Heart left ventricle (tissue), 13 donors: ENCODE results near the gene ANHX.

Experiments
- CTCF ChIP-seq, 12 donors: fragments of 200-600 bp; sonication (generic) in 4 of 12; IDR thresholded peaks; one replicate each; pipeline versions ENCODE4 v1.5.0 to v1.8.0; 2018 to 2022; ENCODE audit warnings: antibody characterized with exemption in 12 of 12, mild to moderate bottlenecking in 5 of 12
- POLR2A ChIP-seq, 2 donors: fragments of 450-650 bp; IDR thresholded peaks; one replicate each; pipeline ENCODE4 v1.6.1; 2017; ENCODE audit warnings: antibody characterized with exemption in 2 of 2, mild to moderate bottlenecking in 2 of 2, moderate library complexity in 2 of 2
- donor health status: ischemic (EF 13 %, LVEDD 7.1; RV severe dilation, severe dysfunction).
- donor health status: DM: no; HTN: yes; CAD: no.
- donor health status: DM: no; HTN: no; CAD: no.
- donor health status: ischemic (EF 25% LVEDD 6.9; RV normal size, moderate dysfunction).
- donor health status: ischemic (EF 25% LVEDD 5.7; RV mildly dilated, moderate dysfunction).
- donor health status: ischemic (EF 35%, LVEDD 5.7; RV mildly dilated, moderate dysfunction).
- donor health status: nonischemic (EF 11% LVEDD 7.7; RV severe dilation, severe dysfunction).
- donor health status: DM: yes; HTN: yes; CAD: no.
- donor health status: PGD.
- donor health status: ischemic (EF 29% LVEDD 5.4; RV normal size, mild dysfunction).
- donor health status: nonischemic (EF 23%, LVEDD 6.1; RV moderate dilation, normal function).

- TF ChIP-seq POLR2A (IDR thresholded peaks at IDR 0.05) (no peak), CTCF (IDR thresholded peaks at IDR 0.05) (no peak)
These were observed 13.5 kb downstream of the ANHX start for GRCh38 chr12:133222211-133222610.
